LNCAP (cell line): Measurements from ENCODE around the gene HOXD12.

Source experiments
- CTCF ChIP-seq: fragments of 450-650 bp; IDR thresholded peaks from 2 replicates; pipeline ENCODE4 v1.5.1; 2017; ENCODE audit warnings: mild to moderate bottlenecking

The HOXD12 gene

GRCh38 chr2:176082824-176083751 is 16.5 kb upstream of the HOXD12 start:
- TF ChIP-seq CTCF, result no peak

- no peak for TF ChIP-seq CTCF
Observed at GRCh38 chr2:176083796-176084261, 15.8 kb upstream of the HOXD12 start, which contains the start of gene EVX2. EVX2 (minus strand) TSS chr2:176083962; CDS start chr2:176083776, 186 bp downstream.

- TF ChIP-seq CTCF, result no peak
Observed at GRCh38 chr2:176084611-176085119, 14.9 kb upstream of the HOXD12 start.

GRCh38 chr2:176085120-176085788 is 14.3 kb upstream of the HOXD12 start:
- TF ChIP-seq CTCF, result no peak

GRCh38 chr2:176085861-176086771 is 13.5 kb upstream of the HOXD12 start:
- TF ChIP-seq CTCF, result peak; percentile 60

GRCh38 chr2:176087330-176088047 is 12.1 kb upstream of the HOXD12 start:
- no peak for TF ChIP-seq CTCF
